Adrenal gland (tissue), 12 donors: ENCODE measurements around the gene CYREN. TPM values are rescaled to one million over a fixed set of nuclear protein-coding genes. Genes with fewer than 3 reads are reported as not detected.
"Not testable (repeated sequence)": the region's sequence is repeated elsewhere in the genome, so short reads cannot be mapped to it uniquely, and the experiment has no call there.

Source experiments
- DNase-seq, 7 donors: peaks; one replicate each; pipeline ENCODE4 v3.0.0-alpha.2; 2019 to 2020
- H3K27ac ChIP-seq, 5 donors: fragments of 200-600 bp; sonication (generic) in 4 of 5; 1 replicate in 3 of 5; 2 replicates in 2 of 5; pipeline versions ENCODE4 v1.5.1 to v1.8.0; 2016 to 2020; ENCODE audit warnings: mild to moderate bottlenecking in 1 of 5
- H3K27me3 ChIP-seq: fragments of 200-600 bp; 2 replicates; pipeline ENCODE4 v1.8.0; 2021
- H3K36me3 ChIP-seq, 2 donors: fragments of 200-600 bp; replicated peaks in 1 of 2; 1 replicate in 1 of 2; 2 replicates in 1 of 2; pipeline versions ENCODE4 v1.5.1 to v1.8.0; 2018 to 2022
- H3K4me1 ChIP-seq, 2 donors: fragments of 200-600 bp; replicated peaks in 1 of 2; 1 replicate in 1 of 2; 2 replicates in 1 of 2; pipeline versions ENCODE4 v1.5.1 to v1.8.0; 2018 to 2021
- H3K4me3 ChIP-seq, 4 donors: fragments of 200-600 bp; sonication (generic) in 3 of 4; one replicate each; pipeline ENCODE4 v1.5.1; 2016 to 2018
- H3K9me3 ChIP-seq, 3 donors: fragments of 200-600 bp; sonication (generic) in 1 of 3; replicated peaks in 1 of 3; 1 replicate in 2 of 3; 2 replicates in 1 of 3; pipeline versions ENCODE4 v1.5.1 to v1.8.0; 2016 to 2021
- POLR2A ChIP-seq, 2 donors: fragments of 450-650 bp; IDR thresholded peaks; one replicate each; pipeline ENCODE4 v1.6.1; 2017; ENCODE audit warnings: antibody characterized with exemption in 2 of 2, mild to moderate bottlenecking in 2 of 2, moderate library complexity in 1 of 2
- WGBS, 4 donors: extraction: QIAGEN DNeasy Blood & Tissue Kit in 2 of 4; methylation state at CpG; one replicate each; pipeline versions ENCODE4 v1.1.5 to v1.1.7; 2013 to 2017; 5-methylcytosine and 5-hydroxymethylcytosine counted together
- intact Hi-C, 2 donors: fragments of 100-400 bp; cut with DNase I; formaldehyde crosslinking; loops; one replicate each; pipeline versions ENCODE4 v1.14.1 to v1.15.0; 2022 to 2023
- polyA plus RNA-seq, 3 donors: library from polyadenylated mRNA; stranded (reverse); fragments of 200-250 nt in 2 of 3; fragments of 350-450 nt in 1 of 3; fragmentation: Illumina TruSeq in 1 of 3; extraction: RNeasy Lipid Tissue Mini Kit (QIAGEN cat#74804) in 1 of 3; gene quantifications; one replicate each; pipeline ENCODE4 v1.2.3, GENCODE V29; 2013 to 2014
- total RNA-seq, 9 donors: library from RNA; depleted of rRNA in 4 of 9; stranded (reverse); fragments of >200 nt in 4 of 9; fragments of 120-200 nt in 1 of 9; fragmentation: NEBNext Ultra II Directional in 1 of 9; extraction: Animal tissue kit (Norgen Biotek cat#: 25700) in 1 of 9; gene quantifications; one replicate each; pipeline versions ENCODE4 v1.1.0 to v1.2.4, GENCODE V29; 2013 to 2023
- TF ChIP-seq, protein P1 (sequence below), 6 experiments: fragments of 450-650 bp in 4 of 6; fragments of 200-600 bp in 2 of 6; sonication (generic) in 1 of 6; IDR thresholded peaks; 1 replicate in 5 of 6; 2 replicates in 1 of 6; pipeline versions ENCODE4 v1.5.1 to v1.8.0; 2016 to 2021; ENCODE audit warnings: antibody characterized with exemption in 6 of 6, mild to moderate bottlenecking in 2 of 6, moderate library complexity in 1 of 6
- donor health status: healthy with polysubstance abuse.
- donor health status: Bipolar disorder and iron deficiency.
- donor health status: DM: yes; HTN: yes; CAD: no.
- donor health status: DM: no; HTN: no; CAD: no.
- donor health status: DM: no; HTN: no; CAD: no.
- donor health status: DM: yes; HTN: yes; CAD: no.

Gene CYREN
- total and polyA plus RNA-seq, 12 donors = 33.1 to 66.2 (median 48.5) TPM

DNA sequence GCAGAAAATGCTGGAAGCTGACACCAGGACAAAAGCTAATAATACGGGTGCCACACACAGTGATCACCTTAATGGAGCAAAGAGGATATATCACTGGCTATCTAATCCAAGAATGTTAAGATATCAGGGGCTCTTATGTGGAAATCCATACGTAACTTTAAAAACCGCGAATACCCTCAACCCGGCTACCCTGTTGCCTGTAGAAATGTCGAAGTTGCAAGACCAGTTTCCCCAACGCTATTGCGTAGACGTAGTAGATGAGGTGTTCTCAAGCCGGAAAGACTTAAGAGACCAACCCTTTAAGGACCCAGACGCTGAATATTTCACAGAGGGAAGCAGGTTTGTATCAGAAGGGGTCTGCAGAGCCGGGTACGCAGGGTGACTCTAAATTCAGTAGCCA, 7.9 kb upstream of the CYREN start:
- DNase-seq = no peak
- H3K36me3 ChIP-seq = peaks cover 0 to 5% of the 10 kb centered on the region in 2 donors

DNA sequence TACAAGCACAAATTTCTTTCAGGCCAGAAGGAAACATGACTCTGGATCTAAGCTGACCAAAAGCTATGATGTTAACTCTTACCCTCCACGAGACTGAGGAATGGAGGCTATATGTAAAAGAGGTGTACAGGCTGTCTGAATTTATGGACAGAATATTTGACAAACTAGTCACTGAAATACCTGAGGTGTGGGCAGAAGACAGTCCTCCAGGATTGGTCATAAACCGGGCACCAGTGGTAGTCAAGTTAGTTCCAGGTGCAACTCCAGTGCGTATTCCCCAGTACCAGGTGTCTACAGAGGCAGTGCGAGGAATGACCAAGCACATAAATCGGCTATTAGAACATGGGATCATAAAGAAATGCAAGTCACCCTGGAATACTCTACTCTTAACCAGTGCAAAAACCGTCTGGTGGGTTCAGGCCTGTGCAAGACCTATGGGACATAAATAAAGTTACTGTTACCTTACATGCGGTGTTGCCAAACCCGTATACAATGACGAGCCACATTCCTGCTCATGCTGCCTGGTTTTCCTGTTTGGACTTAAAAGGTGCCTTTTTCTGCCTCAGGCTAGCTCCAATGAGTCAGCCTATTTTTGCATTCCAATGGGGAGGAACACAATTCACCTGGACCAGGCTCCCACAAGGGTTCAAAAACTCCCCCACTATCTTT, 6.7 kb upstream of the CYREN start:
- Histone ChIP-seq H3K9me3 (peaks cover 0 to 14% (median 0%) of the 10 kb centered on the region in 3 donors), H3K36me3 (no peaks in the 10 kb centered on the region), H3K4me1 (no peaks in the 10 kb centered on the region), H3K27me3 (no peaks in the 10 kb centered on the region), H3K27ac (no peak overlapping the region), H3K4me3 (no peak overlapping the region)
- 89 to 95% (median 92%) methylated on average over 9 of the region's 9 CpGs for WGBS, 4 donors
- no peak for TF ChIP-seq POLR2A (IDR thresholded peaks at IDR 0.05)
- TF ChIP-seq, protein P1, sequence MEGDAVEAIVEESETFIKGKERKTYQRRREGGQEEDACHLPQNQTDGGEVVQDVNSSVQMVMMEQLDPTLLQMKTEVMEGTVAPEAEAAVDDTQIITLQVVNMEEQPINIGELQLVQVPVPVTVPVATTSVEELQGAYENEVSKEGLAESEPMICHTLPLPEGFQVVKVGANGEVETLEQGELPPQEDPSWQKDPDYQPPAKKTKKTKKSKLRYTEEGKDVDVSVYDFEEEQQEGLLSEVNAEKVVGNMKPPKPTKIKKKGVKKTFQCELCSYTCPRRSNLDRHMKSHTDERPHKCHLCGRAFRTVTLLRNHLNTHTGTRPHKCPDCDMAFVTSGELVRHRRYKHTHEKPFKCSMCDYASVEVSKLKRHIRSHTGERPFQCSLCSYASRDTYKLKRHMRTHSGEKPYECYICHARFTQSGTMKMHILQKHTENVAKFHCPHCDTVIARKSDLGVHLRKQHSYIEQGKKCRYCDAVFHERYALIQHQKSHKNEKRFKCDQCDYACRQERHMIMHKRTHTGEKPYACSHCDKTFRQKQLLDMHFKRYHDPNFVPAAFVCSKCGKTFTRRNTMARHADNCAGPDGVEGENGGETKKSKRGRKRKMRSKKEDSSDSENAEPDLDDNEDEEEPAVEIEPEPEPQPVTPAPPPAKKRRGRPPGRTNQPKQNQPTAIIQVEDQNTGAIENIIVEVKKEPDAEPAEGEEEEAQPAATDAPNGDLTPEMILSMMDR (IDR thresholded peaks at IDR 0.05) = no peak
- intact Hi-C loops = loop anchor here in 1 of 2 donors (10.0 kb wide), 1 partner anchor 482 kb away; no protein-coding TSS in a partner anchor
- DNase-seq = peak in 1 of 7 donors; percentile 23

More for the DNA sequence above, 7.9 kb upstream of the CYREN start:
- TF ChIP-seq POLR2A (IDR thresholded peaks at IDR 0.05) = no peak
- TF ChIP-seq, protein P1 (IDR thresholded peaks at IDR 0.05) = no peak
- H3K27ac ChIP-seq = no peak overlapping the region
- no peaks in the 10 kb centered on the region for H3K27me3 ChIP-seq
- H3K4me3 ChIP-seq = no peak overlapping the region
- H3K9me3 ChIP-seq = peaks cover 0 to 16% (median 0%) of the 10 kb centered on the region in 3 donors
- H3K4me1 ChIP-seq = no peaks in the 10 kb centered on the region
- WGBS, 4 donors = 85 to 89% (median 88%) methylated on average over 13 of the region's 13 CpGs
- intact Hi-C loops = loop anchor here in 1 of 2 donors (10.0 kb wide), 1 partner anchor 484 kb away; no protein-coding TSS in a partner anchor

DNA sequence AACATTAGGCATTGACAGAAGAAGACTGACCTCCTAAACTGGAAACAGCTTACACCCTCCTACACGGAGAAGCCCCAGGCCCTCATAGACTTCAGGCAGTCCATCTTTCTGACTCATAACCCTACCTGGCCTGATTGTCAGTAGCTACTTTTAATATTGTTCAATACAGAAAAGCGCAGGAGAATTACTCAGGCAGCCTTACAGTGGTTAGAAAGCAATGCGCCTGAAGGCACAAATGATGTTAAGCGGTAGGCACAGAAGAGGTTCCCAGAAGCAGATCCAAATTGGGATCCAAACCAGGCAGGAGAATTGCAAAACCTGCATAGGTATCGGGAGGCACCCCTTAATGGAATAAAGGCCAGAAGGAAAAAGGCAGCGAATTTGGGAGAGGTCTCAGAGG, 5.4 kb upstream of the CYREN start:
- WGBS, 4 donors = 89 to 91% (median 90%) methylated on average over 6 of the region's 6 CpGs
- H3K9me3 ChIP-seq = peaks cover 0 to 2% (median 0%) of the 10 kb centered on the region in 3 donors
- no peak for DNase-seq
- TF ChIP-seq, protein P1 (IDR thresholded peaks at IDR 0.05) = no peak
- no peak for TF ChIP-seq POLR2A (IDR thresholded peaks at IDR 0.05)
- H3K27ac ChIP-seq = no peak overlapping the region
- H3K4me1 ChIP-seq = no peaks in the 10 kb centered on the region
- no peak overlapping the region for H3K4me3 ChIP-seq
- intact Hi-C loops = loop anchor here in 1 of 2 donors (10.0 kb wide), 1 partner anchor 481 kb away; no protein-coding TSS in a partner anchor
- H3K36me3 ChIP-seq = no peaks in the 10 kb centered on the region
- no peaks in the 10 kb centered on the region for H3K27me3 ChIP-seq

DNA sequence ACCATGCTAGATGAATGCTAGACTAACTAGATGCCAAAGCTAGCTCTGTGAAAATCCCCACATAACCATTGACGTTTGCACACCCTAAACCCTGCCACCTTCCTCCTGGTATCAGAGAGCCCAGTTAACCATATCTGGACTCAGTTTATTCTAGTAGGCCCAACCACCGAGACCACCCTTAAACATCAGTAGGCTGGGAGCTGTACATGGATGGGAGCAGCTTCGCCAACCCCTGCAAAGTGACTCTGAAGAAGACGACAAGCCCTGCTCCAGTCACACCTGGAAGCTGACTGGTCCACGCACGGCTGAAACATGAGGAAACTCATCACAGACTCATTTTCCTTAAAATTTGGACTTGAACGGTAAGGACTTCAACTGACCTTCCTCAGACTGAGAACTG, 4.4 kb upstream of the CYREN start:
- Histone ChIP-seq H3K27ac (no peak overlapping the region), H3K4me3 (no peak overlapping the region), H3K36me3 (no peaks in the 10 kb centered on the region), H3K9me3 (no peaks in the 10 kb centered on the region), H3K27me3 (no peaks in the 10 kb centered on the region), H3K4me1 (peaks cover 0 to 1% of the 10 kb centered on the region in 2 donors)
- DNase-seq = no peak
- 90 to 94% (median 93%) methylated on average over 7 of the region's 7 CpGs for WGBS, 4 donors
- intact Hi-C loops = loop anchor here in 1 of 2 donors (10.0 kb wide), 1 partner anchor 480 kb away; no protein-coding TSS in a partner anchor
- TF ChIP-seq, protein P1 (IDR thresholded peaks at IDR 0.05) = no peak
- TF ChIP-seq POLR2A (IDR thresholded peaks at IDR 0.05) = no peak

DNA sequence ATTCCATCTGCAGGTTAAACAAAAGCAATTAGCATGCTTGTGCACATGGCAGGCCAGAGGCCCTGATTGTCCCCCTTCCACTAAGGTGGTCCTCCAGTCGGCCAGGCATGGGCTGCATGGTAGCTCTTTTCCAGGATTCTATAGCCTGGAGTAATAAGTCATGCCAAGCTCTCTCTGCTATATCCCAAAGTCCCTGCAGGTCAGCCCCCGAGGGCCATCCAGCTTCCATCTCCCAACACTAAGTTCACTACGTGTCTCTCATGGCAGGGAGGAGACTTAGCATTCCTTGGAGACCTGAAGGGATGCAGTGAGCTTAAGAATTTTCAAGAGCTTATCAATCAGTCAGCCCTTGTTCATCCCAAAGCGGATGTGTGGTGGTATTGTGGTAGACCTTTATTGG, 3.4 kb upstream of the CYREN start:
- H3K36me3 ChIP-seq, H3K27me3 ChIP-seq, H3K27ac ChIP-seq, H3K4me3 ChIP-seq, H3K9me3 ChIP-seq: not testable (repeated sequence)
- DNase-seq = peak in 2 of 7 donors; percentile 9 to 42
- peaks cover 0 to 12% of the 10 kb centered on the region in 2 donors for H3K4me1 ChIP-seq
- WGBS, 4 donors = 75 to 82% (median 79%) methylated on average over 4 of the region's 4 CpGs
- intact Hi-C loops = loop anchor here in 1 of 2 donors (10.0 kb wide), 1 partner anchor 479 kb away; no protein-coding TSS in a partner anchor

DNA sequence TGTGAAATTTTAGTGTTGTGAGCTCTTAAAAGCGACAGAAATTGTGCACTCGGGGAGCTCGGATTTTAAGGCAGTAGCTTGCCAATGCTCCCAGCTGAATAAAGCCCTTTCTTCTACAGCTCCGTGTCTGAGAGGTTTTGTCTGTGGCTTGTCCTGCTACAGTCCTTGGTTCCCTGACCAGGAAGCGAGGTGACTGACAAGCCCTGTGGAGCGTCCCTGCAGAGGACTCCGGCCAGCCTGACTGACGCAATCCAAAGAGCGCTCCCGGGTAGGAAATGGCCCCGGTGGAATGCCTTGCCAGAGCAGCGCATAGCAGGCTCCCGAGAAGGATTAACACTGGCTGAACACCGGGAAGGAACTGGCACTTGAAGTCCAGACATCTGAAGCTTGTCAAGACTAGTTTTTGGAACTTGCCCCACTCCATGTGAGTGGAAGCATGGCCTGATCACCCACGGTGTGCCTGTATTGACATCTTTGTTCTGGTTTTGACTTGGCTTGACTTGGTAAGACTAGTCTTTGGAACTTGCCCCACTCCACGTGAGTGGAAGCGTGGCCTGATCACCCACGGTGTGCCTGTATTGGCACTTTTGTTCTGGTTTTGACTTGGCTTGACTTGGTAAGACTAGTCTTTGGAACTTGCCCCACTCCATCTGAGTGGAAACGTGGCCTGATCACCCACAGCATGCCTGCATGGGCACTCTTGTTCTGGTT, 1.2 kb upstream of the CYREN start:
- WGBS, 4 donors = 71 to 88% (median 80%) methylated on average over 15 to 19 of the region's 19 CpGs
- H3K4me3 ChIP-seq = not testable (repeated sequence)
- DNase-seq = peak in 3 of 7 donors; percentile 54 to 81 (median 64)

More for the DNA sequence above, 1.2 kb upstream of the CYREN start:
- intact Hi-C loops = loop anchor here in 1 of 2 donors (10.0 kb wide), 1 partner anchor 477 kb away; no protein-coding TSS in a partner anchor
- H3K9me3 ChIP-seq, H3K27me3 ChIP-seq: not testable (repeated sequence)
- Histone ChIP-seq H3K36me3 (peaks cover 0 to 18% of the 10 kb centered on the region in 2 donors), H3K4me1 (peaks cover 0 to 29% of the 10 kb centered on the region in 2 donors), H3K27ac (peak overlapping the region in 3 of 5 donors; percentile 91 to 97 (median 92))
